ENCODE data around the gene CTSC. TPM values are rescaled to one million over a fixed set of nuclear protein-coding genes. Genes with fewer than 3 reads are reported as not detected.

CTSC gene
- total and polyA plus RNA-seq, 2 donors (not counting 1 experiment from before 2014, with no cell fraction given): 18.7 to 18.8 TPM

DNA sequence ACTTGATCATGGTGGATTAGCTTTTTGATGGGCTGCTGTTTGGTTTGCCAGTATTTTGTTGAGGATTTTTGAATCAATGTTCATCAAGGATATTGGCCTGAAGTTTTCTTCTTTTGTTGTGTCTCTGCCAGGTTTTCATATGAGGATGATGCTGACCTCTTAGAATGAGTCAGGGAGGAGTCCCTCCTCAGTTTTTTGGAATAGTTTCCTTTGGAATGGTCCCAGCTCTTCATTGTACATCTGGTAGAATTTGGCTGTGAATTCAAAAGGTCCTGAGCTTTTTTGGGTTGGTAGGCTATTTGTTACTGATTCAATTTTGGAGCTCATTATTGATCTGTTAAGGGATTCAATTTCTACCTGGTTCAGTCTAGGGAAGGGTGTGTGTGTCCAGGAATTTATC is 78.1 kb downstream of the CTSC start:
- ATAC-seq (ENCODE audit: low read depth): no peak
- intact Hi-C loops (cut with micrococcal nuclease): no loop called here
- peaks cover 26% of the 10 kb centered on the region for H3K9me3 Mint-ChIP-seq (ENCODE audit: insufficient read depth)
- no peak for DNase-seq
- no peaks in the 10 kb centered on the region for H3K79me2 ChIP-seq (ENCODE audit: control insufficient read depth, insufficient read depth, low read length)
- no peak overlapping the region for H3K4me3 Mint-ChIP-seq
- CTCF ChIA-PET: interaction anchor here (0.5 kb wide), 1 partner anchor 423 kb away, joined by 3 read pairs; no protein-coding TSS in a partner anchor
- no peaks in the 10 kb centered on the region for H3K27me3 Mint-ChIP-seq
- no peak for TF ChIP-seq EZH2 (IDR thresholded peaks at IDR 0.05; ENCODE audit: borderline replicate concordance, insufficient read depth, low read depth, low read length, poor library complexity, severe bottlenecking)
- no peak for TF ChIP-seq CTCF (IDR thresholded peaks at IDR 0.05)
- no peaks in the 10 kb centered on the region for H4K20me1 ChIP-seq (ENCODE audit: control insufficient read depth, insufficient read depth, low read length, poor library complexity, severe bottlenecking)
- H3K9ac ChIP-seq (ENCODE audit: low read length): no peak overlapping the region
- H3K27ac ChIP-seq (ENCODE audit: low read length in 2 of 2): no peak overlapping the region
- H2AFZ ChIP-seq (ENCODE audit: insufficient read depth, low read depth, low read length, poor library complexity, severe bottlenecking): no peak overlapping the region
- H3K4me1 ChIP-seq (ENCODE audit: control insufficient read depth in 2 of 2, insufficient read depth in 2 of 2, low read length in 2 of 2): no peaks in the 10 kb centered on the region
- no peaks in the 10 kb centered on the region for H3K27me3 ChIP-seq (replicated peaks in 1 of 4; ENCODE audit: control extremely low read depth in 1 of 4, control insufficient read depth in 3 of 4, insufficient read depth in 4 of 4, low read length in 3 of 4)
- peaks cover 0 to 13% (median 8%) of the 10 kb centered on the region in 3 donors for H3K9me3 ChIP-seq (ENCODE audit: control extremely low read depth in 1 of 3, control insufficient read depth in 2 of 3, insufficient read depth in 1 of 3, low read length in 2 of 3)
- no peaks in the 10 kb centered on the region for H3K4me1 Mint-ChIP-seq
- H3K4me2 ChIP-seq (replicated peaks; ENCODE audit: low read depth, low read length, poor library complexity, severe bottlenecking): no peak overlapping the region
- POLR2A ChIA-PET: no interaction called here
- no peak overlapping the region for H3K27ac Mint-ChIP-seq
- no peak overlapping the region for H3K4me3 ChIP-seq (ENCODE audit: control extremely low read depth in 1 of 5, extremely low read depth in 1 of 5, insufficient read depth in 1 of 5, low read depth in 2 of 5, low read length in 4 of 5)
- peaks cover 0 to 1% of the 10 kb centered on the region in 2 experiments for H3K36me3 ChIP-seq (replicated peaks in 1 of 2; ENCODE audit: control extremely low read depth in 1 of 2, control insufficient read depth in 1 of 2, extremely low read depth in 1 of 2, insufficient read depth in 2 of 2, low read length in 1 of 2)

- no peaks in the 10 kb centered on the region for H3K27me3 ChIP-seq (replicated peaks in 1 of 4; ENCODE audit: control extremely low read depth in 1 of 4, control insufficient read depth in 3 of 4, insufficient read depth in 4 of 4, low read length in 3 of 4)
- no peak overlapping the region for H3K27ac ChIP-seq (ENCODE audit: low read length in 2 of 2)
- CTCF ChIA-PET: no interaction called here
- H3K9me3 Mint-ChIP-seq (ENCODE audit: insufficient read depth): peaks cover 5% of the 10 kb centered on the region
- DNase-seq (no peak), ATAC-seq (ENCODE audit: low read depth) (no peak)
- no peak overlapping the region for H3K4me3 Mint-ChIP-seq
- H3K9ac ChIP-seq (ENCODE audit: low read length): no peak overlapping the region
- H3K4me2 ChIP-seq (replicated peaks; ENCODE audit: low read depth, low read length, poor library complexity, severe bottlenecking): no peak overlapping the region
- H3K9me3 ChIP-seq (ENCODE audit: control extremely low read depth in 1 of 3, control insufficient read depth in 2 of 3, insufficient read depth in 1 of 3, low read length in 2 of 3): no peaks in the 10 kb centered on the region
- no peak overlapping the region for H2AFZ ChIP-seq (ENCODE audit: insufficient read depth, low read depth, low read length, poor library complexity, severe bottlenecking)
- H3K27me3 Mint-ChIP-seq: no peaks in the 10 kb centered on the region
- POLR2A ChIA-PET: no interaction called here
- no peak overlapping the region for H3K27ac Mint-ChIP-seq
- H3K4me1 ChIP-seq (ENCODE audit: control insufficient read depth in 2 of 2, insufficient read depth in 2 of 2, low read length in 2 of 2): no peaks in the 10 kb centered on the region
- intact Hi-C loops (cut with micrococcal nuclease): no loop called here
- TF ChIP-seq EZH2 (IDR thresholded peaks at IDR 0.05; ENCODE audit: borderline replicate concordance, insufficient read depth, low read depth, low read length, poor library complexity, severe bottlenecking) (no peak), CTCF (IDR thresholded peaks at IDR 0.05) (no peak)
- no peaks in the 10 kb centered on the region for H3K4me1 Mint-ChIP-seq
- H3K4me3 ChIP-seq (ENCODE audit: control extremely low read depth in 1 of 5, extremely low read depth in 1 of 5, insufficient read depth in 1 of 5, low read depth in 2 of 5, low read length in 4 of 5): no peak overlapping the region
- H4K20me1 ChIP-seq (ENCODE audit: control insufficient read depth, insufficient read depth, low read length, poor library complexity, severe bottlenecking): no peaks in the 10 kb centered on the region
- H3K36me3 ChIP-seq (replicated peaks in 1 of 2; ENCODE audit: control extremely low read depth in 1 of 2, control insufficient read depth in 1 of 2, extremely low read depth in 1 of 2, insufficient read depth in 2 of 2, low read length in 1 of 2): no peaks in the 10 kb centered on the region
- no peaks in the 10 kb centered on the region for H3K79me2 ChIP-seq (ENCODE audit: control insufficient read depth, insufficient read depth, low read length)
Measured at GRCh38 chr11:88252208-88252607, 85.3 kb downstream of the CTSC start.
